CD4-positive, alpha-beta T cell treated with Interleukin-6 for 4 hours (primary cell): Measurements from ENCODE around the gene GP2.
A peak's percentile ranks its signal among the peaks of the same experiment; 100 is the strongest.

Experiments
- DNase-seq: peaks from one replicate; pipeline ENCODE4 v3.0.0-alpha.2; 2020; ENCODE audit warnings: mixed read lengths

GP2 gene

GRCh38 chr16:20303012-20303411 lies 24.3 kb downstream of the GP2 start:
- no peak for DNase-seq

- no peak for DNase-seq
Observed at GRCh38 chr16:20302389-20302788, 24.9 kb downstream of the GP2 start.

DNA sequence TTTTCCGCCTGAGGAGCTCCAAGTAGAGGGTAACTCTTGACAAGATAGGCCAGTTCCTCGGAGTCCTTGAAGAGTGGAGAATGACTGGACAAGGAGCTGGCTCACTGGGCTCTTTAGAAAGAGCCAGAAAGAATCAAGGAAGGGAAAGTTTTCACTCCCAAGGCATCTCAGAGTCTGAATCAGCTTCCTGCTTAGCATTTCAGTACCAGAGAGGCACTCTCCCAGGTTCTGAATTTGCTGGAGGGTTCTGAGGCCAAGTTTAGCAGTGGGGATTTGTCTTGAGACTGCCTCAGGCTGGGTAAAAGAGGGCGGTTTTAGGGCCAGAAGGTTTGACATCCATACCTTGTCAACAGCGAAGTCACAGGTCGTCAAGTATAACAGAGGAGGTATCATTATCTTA lies 25.5 kb downstream of the GP2 start:
- DNase-seq, result no peak

- DNase-seq, result peak; percentile 2
Observed at GRCh38 chr16:20300312-20301097, 26.8 kb downstream of the GP2 start.

GRCh38 chr16:20298452-20298851 lies 28.9 kb downstream of the GP2 start:
- no peak for DNase-seq

DNA sequence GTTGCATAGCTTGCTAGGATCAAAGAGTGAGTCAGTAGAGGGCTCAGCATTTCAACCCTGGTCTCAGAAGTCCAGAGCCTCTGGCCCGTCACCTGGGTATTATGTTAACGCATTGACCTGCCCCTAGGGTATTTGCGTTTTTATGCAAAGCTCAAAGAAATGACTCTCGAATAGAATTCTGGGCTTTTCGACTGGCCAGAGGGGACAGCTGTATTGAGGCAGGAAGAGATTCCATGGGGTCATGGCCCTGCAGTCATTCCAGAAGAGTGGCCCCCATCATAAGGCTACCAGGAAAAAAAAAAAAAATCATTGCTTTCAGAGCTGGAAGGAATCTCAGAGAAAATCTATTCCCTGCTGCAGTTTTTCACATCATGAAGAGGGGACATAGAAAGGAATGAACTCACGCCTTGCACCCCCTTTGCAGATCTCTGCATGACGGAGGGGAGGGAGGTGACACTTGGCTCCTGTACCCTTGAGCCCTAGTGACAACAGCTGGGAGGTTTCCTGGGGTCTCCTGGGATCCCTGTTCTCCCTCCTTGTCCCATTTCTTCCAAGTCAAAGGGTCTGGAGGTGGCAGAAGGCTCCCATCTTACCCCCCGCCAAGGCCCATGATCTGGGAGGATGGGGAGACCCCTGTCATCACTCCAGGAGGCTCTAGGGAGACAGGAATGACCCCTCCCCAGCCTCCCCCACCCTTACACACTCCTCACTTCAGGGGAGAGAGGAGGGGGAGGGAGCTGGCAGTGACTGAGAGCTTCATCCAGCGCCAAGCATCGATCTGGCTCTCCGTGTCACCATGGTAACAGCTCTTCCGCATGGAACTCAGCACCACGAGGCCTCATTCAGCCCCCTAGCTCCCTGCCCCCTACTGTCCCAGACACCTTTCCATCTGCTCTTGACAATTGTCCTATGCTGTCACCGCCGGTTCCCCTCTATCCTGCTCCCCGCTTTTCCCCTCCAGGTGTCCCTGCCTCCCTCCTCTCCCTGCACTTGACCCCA lies 35.8 kb downstream of the GP2 start:
- no peak for DNase-seq

DNA sequence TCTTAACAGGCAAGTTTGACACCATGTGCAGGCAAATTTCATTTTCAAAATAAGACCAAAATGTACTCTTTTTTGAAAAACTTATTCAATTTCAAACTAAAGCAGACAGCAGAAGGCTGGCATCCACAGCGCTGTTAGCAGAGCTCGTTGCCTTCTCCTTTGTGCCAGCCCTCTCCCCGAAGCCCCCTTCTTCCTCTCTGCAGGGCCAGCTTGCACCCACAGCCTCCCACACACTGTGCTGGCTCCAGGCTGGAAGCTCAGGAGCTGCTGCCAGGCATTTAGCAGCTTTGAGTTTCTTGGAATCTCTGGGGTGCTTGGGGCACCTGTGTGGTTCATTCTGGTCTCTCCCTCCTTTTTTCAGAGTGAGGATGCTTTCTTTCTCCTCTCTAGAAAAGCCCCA lies 37.7 kb downstream of the GP2 start:
- no peak for DNase-seq

DNA sequence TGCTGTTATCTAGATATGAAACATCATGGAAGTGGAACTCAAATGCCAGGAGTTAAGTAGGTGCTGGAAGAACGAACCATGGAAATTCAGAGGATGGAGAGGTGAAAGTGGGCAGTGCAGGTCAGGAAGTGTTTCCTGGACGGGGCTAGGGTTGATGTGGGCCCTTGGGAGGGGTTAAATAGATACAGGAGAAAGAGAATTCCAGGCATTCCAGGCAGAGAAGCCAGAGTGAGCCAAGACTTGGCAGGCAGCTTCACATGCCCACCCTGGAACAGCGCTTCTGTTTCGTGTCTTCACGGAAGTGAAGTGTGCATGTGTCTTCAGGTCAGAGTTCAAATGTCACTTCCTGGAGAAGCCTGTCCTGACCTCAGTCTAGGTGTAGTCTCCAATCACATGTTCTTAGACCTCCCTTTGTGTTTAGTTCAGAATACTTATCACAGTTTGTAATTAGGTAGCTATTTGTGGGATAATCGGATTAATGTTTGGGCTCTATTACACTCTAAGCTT lies 41.3 kb downstream of the GP2 start:
- DNase-seq, result no peak

- DNase-seq, result no peak
Observed at GRCh38 chr16:20280259-20280658, 47.1 kb downstream of the GP2 start.

DNA sequence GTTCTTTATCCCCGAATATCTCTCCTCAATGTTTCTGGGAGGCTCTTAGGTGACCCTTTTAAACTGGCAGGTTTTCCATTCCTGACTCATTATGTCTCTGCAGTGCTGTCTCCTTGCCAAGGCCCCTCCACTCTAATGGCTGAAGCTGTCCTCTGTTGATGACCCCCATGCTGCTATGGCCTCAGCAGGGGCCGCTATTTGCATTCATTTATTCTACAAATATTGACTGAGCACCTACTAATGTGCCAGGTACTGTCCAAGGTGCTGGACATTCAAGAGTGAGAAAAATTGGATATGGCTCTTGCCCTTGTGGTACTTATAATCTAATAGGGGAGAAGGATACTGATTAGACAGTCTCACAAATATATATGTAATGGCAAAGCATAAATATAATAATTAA lies 55.4 kb downstream of the GP2 start:
- DNase-seq, result no peak

GRCh38 chr16:20268409-20268808 lies 58.9 kb downstream of the GP2 start:
- DNase-seq, result no peak

DNA sequence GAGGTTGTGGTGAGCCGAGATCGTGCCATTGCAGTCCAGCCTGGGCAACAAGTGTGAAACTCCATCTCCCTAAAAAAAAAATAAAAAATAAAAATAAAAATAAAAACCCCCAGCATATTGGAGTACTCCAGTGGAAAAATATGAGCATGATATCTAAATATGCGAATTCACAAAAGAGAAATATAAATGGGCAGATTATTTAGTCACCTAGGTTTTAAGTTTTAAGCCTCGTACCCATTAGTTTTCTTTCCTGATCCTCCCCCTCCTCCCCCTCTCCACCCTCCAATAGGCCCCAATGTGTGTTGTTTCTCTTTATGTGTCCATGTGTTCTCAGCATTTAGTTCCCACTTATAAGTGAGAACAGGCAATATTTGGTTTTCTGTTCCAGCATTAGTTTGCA lies 62.3 kb downstream of the GP2 start:
- DNase-seq, result no peak

DNA sequence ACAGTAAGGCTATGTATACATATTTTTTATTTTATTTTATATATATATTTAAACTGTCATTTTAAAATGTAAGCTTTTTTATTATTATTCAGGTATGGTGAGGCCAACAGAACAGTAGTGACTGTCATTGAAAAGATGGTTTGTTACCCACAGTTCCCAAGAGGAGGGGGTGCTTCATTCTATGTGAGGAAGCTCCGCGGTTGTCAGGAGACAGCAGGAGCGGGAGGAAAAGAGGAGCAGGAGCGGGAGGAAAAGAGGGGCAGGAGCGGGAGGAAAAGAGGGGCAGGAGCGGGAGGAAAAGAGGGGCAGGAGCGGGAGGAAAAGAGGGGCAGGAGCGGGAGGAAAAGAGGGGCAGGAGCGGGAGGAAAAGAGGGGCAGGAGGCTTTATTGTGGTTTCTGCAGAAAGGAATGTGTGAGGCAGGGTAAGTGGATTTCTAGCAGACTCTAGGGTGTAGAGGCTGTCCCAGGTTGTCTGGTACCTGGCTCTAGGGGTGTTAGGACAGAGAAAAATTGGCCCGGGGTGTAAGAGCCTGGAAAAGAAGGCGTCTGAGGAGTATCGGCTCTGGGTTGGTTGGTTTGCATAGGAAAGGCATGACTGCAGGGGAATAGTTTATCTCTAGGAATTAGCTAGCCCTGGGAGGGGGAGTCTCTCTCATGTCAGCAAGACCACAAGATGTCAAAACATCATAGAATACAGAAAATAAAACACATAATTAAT lies 64.0 kb downstream of the GP2 start:
- no peak for DNase-seq

DNA sequence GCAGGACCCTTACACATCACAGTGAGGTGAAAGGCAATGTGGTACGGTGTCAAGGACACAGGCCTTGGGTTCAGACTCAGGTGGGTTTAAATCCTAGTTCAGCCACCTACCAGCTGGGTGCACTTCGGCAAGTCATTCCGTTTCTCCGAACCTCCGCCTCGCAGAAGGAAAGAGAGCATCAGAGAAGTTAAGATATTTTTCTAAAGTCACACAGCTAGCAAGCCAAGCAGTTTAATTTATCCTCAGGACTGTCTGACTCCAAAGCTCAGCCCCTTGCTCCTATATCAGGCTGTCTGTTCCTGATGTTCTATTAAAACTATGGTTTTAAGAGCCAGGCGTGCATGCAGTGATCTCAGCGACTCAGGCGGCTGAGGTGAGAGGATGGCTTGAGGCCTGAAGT lies 65.1 kb downstream of the GP2 start:
- no peak for DNase-seq

- no peak for DNase-seq
Observed at GRCh38 chr16:20260215-20261009, 66.9 kb downstream of the GP2 start.
